Cerebellar cortex (tissue), 1 donor: ENCODE data around the gene SEMA4D.
A peak's percentile ranks its signal among the peaks of the same experiment; 100 is the strongest.
"Not testable (repeated sequence)": the region's sequence is repeated elsewhere in the genome, so short reads cannot be mapped to it uniquely, and the experiment has no call there.

ENCODE experiments used
- DNase-seq: peaks from one replicate; pipeline ENCODE4 v3.0.0-alpha.2; 2015; ENCODE audit warnings: low spot score

SEMA4D gene

GRCh38 chr9:89387197-89387849 is 110.6 kb downstream of the SEMA4D start:
- DNase-seq = no peak

DNA sequence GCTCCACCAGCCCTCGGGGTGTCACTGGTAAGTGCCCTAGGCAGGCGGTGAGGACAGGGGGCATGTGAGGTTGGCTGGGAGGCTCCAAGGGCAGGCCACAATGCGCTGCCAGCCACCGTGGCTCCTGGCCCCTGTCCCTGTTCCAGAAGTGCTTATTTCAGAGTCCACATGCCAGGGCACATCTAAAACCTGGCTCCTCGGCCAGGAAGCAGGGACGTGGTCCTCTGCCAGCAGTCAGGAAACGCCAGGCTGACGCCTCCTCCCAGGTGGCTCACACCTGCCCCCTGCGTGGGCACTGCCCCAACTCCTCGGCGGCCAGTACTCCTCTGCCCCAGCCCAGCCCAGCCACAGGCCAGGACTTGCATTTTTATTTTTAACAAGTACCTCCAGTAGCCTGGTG is 111.1 kb downstream of the SEMA4D start:
- no peak for DNase-seq

- no peak for DNase-seq
Measured at GRCh38 chr9:89386206-89386605, 111.7 kb downstream of the SEMA4D start.

DNA sequence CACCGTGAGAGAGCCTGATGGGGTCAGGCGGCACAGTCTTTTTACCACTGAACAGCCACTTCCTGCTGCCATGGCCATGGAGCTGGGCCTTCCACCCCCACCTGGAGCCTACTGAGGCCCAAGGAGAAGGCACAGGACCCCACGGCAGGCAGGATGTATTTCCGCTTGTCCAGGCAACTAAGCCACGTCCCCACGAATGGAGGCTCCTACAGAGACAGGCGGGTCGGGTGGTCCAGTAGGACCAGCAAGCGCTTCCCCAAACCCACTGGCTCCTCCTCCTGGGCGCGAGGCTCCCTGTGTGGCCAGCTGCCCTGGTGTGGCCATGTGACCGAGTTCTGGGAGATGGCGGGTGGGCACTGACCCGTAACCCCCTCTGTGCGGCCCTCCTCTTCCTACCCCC is 113.1 kb downstream of the SEMA4D start:
- no peak for DNase-seq

GRCh38 chr9:89383721-89384300 is 114.1 kb downstream of the SEMA4D start:
- no peak for DNase-seq

DNA sequence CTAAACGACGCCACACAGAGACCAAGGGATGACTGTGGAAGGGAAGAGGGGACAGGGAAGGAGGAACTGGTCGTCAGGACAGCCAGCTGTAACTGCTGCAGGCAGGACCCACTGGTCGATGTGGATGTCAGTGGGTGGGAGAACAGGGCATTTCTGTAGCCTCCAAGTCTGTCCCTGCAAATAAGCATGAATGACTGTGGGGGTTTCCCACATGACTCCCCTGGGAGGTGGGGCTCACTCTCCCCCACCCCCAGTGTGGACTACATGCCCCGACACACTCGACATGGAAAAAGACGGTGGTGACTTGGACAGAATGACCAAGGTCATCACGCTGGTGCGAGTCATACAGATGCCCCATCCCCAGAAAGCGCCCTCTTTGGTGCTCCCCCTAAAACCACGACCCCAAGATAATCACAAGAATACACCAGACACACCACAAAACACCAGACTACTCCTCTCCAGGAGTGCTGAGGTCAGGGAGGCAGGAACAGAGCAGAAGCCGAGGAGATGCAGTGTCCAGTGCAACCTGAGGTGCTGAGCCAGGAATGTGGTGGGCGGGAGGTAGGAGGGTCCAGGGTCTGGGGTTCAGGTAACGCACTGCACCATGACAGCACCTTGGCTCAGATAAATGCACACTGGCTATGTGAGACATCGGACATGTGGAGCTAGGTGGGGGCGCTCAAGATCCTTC is 114.7 kb downstream of the SEMA4D start:
- no peak for DNase-seq

DNA sequence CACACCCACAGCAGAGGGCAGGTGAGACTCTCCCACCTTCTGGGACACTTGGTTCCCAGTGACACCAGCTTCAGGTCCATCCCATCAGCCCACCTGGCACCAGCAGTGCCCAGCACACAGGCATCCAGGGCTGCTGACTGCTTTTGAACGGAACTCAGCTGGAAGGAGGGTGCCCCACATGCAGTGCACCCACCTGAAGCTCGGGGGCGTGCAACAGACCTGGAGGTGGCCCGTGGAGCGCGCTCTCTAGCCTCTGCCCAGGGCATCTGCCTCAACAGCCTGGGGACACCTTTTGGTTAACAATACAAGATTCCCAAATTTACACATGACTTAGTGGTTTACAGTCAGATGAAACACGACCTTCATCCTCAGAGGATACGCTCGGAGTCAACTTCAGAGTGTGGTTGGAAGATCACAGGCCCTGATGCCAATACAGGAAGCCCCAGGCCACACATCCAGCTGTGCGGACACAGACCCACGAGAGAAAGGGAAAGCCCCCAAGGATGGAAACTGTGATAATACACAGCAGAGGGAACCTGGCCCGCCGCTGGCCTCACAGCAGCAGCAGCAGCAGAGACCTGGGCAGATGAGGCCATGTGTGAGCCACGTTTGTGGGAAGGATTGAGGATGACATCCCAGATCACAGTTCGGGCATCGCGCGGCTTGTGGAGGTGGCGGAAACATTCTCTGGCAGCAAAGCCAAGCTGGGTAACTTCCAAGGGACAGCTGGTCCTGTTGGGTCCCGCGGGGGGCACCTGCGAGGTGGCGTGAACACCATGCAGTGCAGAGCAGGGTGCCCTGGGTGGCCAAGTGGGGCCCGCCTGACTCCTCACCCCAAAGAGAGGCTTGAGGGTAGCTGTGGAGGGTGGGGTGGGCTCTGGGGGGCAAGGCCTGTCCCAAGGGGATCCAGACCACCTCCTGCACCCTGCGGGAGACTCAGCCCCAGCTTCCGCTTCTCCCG is 115.6 kb downstream of the SEMA4D start:
- no peak for DNase-seq

DNA sequence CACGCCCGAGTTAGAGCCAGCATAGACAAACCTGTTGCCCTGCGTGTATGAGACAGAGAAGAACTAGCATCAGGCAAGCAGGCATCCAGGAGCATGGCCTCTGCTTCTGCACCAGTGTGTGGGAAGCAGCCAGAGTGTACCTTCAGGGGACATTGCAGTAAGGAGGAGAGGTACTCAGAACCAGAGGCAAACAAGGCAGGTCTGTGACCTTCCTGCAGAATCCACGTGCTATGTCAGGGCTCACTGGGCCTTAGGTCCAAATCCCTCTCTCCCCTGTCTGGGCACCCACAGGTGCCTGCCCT is 116.7 kb downstream of the SEMA4D start:
- no peak for DNase-seq

DNA sequence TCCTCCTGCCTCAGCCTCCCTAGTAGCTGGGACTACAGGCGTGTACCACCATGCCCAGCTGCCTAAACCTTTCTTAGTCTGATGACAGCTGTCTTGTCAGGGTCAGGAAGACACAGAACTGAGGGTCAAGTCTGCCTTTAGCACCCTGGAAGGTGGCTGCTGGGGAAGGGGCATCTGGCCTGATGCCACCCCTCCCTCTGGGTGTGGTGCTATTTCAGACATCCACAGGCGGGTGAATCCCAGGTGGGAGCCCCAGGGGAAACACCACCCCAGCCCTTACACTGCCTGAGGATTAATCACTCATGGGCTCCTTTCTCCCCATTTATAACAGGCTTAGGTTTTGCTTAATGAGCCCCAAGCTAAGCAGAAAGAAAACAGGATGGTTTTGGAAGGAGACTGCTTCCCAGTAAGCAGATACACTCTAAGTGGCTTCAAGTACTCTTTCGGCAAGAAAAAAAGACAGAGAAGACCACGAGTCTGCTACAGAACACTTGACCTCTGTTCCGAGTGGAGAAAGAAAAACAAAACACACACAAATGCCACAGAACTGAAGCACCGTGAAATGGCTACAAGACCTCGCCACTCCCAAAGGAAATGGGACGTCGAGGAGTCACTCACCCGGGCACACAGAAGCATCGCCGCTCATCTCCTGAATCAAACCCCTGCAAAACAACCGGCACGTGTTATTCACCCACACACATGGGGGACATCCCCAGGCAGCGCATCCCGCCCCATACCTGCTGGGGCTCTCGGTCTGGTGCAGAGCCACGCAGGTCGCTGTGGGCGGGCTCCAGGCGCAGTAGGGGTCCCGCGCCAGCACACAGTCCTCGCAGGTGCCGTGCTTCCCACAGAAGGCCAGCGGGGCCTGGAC is 117.2 kb downstream of the SEMA4D start:
- no peak for DNase-seq

DNA sequence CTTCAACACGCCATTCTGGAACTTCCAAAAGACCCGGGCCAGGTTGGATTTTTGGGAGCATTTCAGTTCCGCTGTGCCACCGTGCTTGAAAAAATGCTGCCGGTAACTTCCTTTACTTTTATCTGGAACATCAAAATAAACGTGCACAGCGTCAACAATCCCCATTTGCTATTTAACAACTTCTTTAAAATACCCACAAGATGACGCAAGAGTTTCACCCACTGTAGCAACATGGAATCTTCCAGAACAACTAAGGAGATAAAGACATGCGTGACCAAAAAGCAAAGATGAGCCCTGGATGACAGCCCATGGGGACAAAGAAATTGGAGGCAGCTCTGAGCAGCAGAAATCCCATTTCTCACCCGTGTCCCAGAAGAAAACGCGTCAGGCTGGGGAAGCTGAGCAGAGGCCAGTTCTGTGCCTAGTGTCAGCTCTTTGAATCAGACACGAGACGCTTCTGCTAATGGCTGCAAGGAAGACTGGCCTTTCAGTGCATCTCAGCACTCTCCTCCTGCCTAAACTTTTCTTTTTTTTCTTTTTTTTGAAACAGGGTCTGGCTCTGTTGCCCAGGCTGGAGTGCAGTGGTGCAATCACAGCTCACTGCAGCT is 118.3 kb downstream of the SEMA4D start:
- no peak for DNase-seq

- DNase-seq = no peak
Measured at GRCh38 chr9:89379031-89379430, 118.9 kb downstream of the SEMA4D start.

DNA sequence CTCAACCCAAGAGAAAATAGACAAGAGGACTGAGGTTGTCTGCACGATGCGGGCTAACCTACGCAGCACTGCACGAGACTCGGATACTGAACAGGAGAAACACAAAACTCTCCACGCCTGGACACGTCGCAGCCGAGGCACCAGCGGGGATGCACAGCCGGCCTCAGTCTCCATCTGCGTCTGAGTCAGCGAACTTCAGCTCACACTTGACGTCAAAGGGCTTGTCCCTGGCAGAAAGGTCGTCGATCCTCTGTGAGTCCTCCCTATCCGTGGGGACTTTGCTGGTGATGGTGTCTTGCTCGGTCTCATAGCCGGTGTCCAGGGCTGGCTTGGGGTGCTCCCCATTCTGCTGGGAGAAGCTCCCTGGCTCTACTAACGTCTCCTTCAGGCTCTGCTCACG is 119.4 kb downstream of the SEMA4D start:
- DNase-seq = no peak

- DNase-seq = no peak
Measured at GRCh38 chr9:89377411-89377810, 120.5 kb downstream of the SEMA4D start.

- DNase-seq = no peak
Measured at GRCh38 chr9:89376741-89377351, 121.1 kb downstream of the SEMA4D start.

DNA sequence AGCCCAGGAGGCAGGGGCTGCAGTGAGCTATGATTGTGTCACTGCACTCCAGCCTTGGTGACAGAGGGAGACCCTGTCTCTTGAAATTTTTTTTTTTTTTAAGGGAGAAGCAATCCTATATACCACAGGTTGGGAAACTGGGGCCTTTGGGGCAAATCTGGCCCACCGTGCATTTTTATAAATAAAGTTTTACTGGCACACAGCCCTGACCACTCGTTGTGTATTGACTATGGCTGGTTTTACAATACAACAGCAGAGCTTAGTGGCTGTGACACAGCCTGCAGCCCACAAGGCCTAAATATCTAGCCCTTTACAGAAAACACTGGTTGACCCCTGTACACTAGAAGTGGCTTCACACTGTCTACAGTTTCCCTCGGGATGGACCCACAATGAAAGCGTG is 121.6 kb downstream of the SEMA4D start:
- DNase-seq = no peak

GRCh38 chr9:89375191-89375760 is 122.6 kb downstream of the SEMA4D start:
- DNase-seq = peak; percentile 42

DNA sequence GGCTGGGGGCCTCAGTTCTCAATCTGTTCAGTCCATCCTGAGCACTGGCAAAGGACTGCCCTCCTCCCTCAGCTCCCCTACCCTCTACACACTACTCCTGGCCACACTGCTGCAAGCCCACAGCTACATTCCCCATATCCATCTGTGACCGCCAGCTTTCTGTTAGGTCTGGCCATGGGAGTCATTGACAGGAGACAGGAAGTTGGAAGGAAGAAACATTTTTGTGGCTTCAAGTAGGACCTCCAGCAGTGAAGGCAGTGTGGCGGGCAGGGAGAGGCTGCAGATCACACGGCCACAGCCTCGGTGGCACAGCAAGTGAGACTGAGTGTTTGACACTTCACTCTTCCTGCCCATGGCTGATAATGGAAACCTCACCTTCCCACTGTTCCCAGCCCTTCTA is 123.7 kb downstream of the SEMA4D start:
- DNase-seq = no peak

GRCh38 chr9:89372979-89373378 is 124.9 kb downstream of the SEMA4D start:
- DNase-seq = no peak

- DNase-seq = no peak
Measured at GRCh38 chr9:89372230-89372816, 125.6 kb downstream of the SEMA4D start.

GRCh38 chr9:89371791-89372190 is 126.1 kb downstream of the SEMA4D start:
- not testable (repeated sequence) for DNase-seq
